ENCODE data around the gene ZBTB17.

DNA sequence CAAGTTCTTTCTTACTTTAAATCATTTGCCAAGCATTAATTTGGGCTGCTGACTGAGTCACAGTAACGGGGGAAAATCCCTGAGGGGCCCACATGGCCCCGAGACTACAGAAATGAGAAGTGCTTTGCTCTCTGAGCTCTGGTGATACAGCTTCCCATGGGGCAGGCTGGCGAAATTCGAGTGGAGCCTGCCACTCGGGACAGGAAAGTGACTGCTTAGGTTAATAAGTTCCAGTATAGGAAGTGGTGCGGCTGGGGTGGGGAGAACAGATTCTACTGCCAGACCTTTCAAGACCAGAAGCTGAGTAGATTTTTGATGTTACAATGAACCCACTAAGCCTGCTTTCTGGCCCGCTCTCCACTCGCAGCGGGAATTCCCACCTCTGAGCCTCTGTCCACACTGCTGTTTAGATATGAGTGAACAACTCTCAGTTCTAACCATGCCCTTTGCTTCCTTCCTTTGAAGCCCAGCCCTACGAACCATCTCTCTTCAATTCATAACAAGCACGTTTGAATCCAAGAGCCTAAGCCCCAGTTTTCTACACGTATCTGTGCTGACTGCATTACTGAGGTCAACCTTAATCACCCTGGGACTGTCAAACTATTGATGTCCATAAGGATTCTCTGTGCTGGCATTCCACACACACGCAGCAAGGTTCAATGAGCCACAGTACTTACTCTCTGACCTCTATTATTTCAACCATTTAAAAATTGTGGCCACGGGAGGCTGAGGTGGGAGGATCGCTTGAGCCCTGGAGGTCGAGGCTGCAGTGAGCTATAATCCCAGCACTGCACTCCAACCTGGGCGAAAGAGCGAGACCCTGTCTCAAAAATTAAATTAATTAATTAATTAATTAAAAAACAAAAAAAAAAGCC, 9.6 kb downstream of the ZBTB17 start:
- TF ChIP-seq, protein P1, sequence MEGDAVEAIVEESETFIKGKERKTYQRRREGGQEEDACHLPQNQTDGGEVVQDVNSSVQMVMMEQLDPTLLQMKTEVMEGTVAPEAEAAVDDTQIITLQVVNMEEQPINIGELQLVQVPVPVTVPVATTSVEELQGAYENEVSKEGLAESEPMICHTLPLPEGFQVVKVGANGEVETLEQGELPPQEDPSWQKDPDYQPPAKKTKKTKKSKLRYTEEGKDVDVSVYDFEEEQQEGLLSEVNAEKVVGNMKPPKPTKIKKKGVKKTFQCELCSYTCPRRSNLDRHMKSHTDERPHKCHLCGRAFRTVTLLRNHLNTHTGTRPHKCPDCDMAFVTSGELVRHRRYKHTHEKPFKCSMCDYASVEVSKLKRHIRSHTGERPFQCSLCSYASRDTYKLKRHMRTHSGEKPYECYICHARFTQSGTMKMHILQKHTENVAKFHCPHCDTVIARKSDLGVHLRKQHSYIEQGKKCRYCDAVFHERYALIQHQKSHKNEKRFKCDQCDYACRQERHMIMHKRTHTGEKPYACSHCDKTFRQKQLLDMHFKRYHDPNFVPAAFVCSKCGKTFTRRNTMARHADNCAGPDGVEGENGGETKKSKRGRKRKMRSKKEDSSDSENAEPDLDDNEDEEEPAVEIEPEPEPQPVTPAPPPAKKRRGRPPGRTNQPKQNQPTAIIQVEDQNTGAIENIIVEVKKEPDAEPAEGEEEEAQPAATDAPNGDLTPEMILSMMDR (IDR thresholded peaks at IDR 0.05): no peak
- no peak for TF ChIP-seq POLR2A (IDR thresholded peaks at IDR 0.05)

All from transverse colon (tissue), 3 donors.